Smooth muscle cell (in vitro differentiated cells): Measurements from ENCODE around the gene MTA3. TPM values are rescaled to one million over a fixed set of nuclear protein-coding genes. Genes with fewer than 3 reads are reported as not detected.

Experiments
- DNase-seq: peaks from one replicate; lab custom pipeline; 2025; ENCODE audit not compliant: unreplicated experiment; lab: John Stamatoyannopoulos, UW
- H2AFZ ChIP-seq: fragments of 200-600 bp; sonication (generic); 2 replicates; pipeline ENCODE4 v1.6.0; 2016; ENCODE audit warnings: antibody characterized with exemption, low read depth, mild to moderate bottlenecking
- H3F3A ChIP-seq: fragments of 200-600 bp; sonication (generic); 2 replicates; pipeline ENCODE4 v1.6.0; 2017; ENCODE audit warnings: antibody characterized with exemption, low read depth
- H3K27ac ChIP-seq: fragments of 200-600 bp; sonication (generic); 2 replicates; pipeline ENCODE4 v1.5.1; 2016; ENCODE audit warnings: low read depth, mild to moderate bottlenecking
- H3K27me3 ChIP-seq: fragments of 200-600 bp; sonication (generic); 2 replicates; pipeline ENCODE4 v1.6.1; 2016; ENCODE audit warnings: low read depth, mild to moderate bottlenecking
- H3K36me3 ChIP-seq: fragments of 200-600 bp; sonication (generic); 2 replicates; pipeline ENCODE4 v1.5.1; 2016; ENCODE audit warnings: low read depth
- H3K4me1 ChIP-seq: fragments of 200-600 bp; sonication (generic); 2 replicates; pipeline ENCODE4 v1.5.1; 2016; ENCODE audit warnings: low read depth
- H3K4me2 ChIP-seq: fragments of 200-600 bp; sonication (generic); 2 replicates; pipeline ENCODE4 v1.6.0; 2016; ENCODE audit warnings: mild to moderate bottlenecking
- H3K4me3 ChIP-seq: fragments of 200-600 bp; sonication (generic); 2 replicates; pipeline ENCODE4 v1.5.1; 2016; ENCODE audit warnings: mild to moderate bottlenecking
- H3K79me2 ChIP-seq: fragments of 200-600 bp; sonication (generic); 2 replicates; pipeline ENCODE4 v1.6.0; 2016; ENCODE audit warnings: low read depth, mild to moderate bottlenecking
- H3K9ac ChIP-seq: fragments of 200-600 bp; sonication (generic); 2 replicates; pipeline ENCODE4 v1.6.0; 2016; ENCODE audit warnings: low read depth
- H3K9me3 ChIP-seq: fragments of 200-600 bp; sonication (generic); replicated peaks from 2 replicates; pipeline ENCODE4 v1.5.1; 2016; ENCODE audit warnings: low read depth
- H4K20me1 ChIP-seq: fragments of 200-600 bp; sonication (generic); 2 replicates; pipeline ENCODE4 v1.6.0; 2016; ENCODE audit warnings: low read depth
- WGBS: methylation state at CpG from one replicate; pipeline ENCODE4 v1.1.7; 2016; ENCODE audit warnings: low lambda C conversion rate; 5-methylcytosine and 5-hydroxymethylcytosine counted together
- polyA plus RNA-seq: library from polyadenylated mRNA; unstranded; fragments of >200 nt; fragmentation: Nextera tagmentation; extraction: Ambion mirVana; gene quantifications from 2 replicates; pipeline ENCODE4 v1.2.1, GENCODE V29; 2016
- total RNA-seq: library from RNA; depleted of rRNA; stranded (reverse); fragments of >200 nt; gene quantifications from 2 replicates; pipeline ENCODE4 v1.2.3, GENCODE V29; 2014
- TF ChIP-seq, protein P1 (sequence below): fragments of 200-600 bp; sonication (generic); IDR thresholded peaks from 2 replicates; pipeline ENCODE4 v1.5.1; 2017; ENCODE audit warnings: borderline replicate concordance, mild to moderate bottlenecking, antibody characterized with exemption; ENCODE audit not compliant: insufficient read depth, poor library complexity, severe bottlenecking

The MTA3 gene
- total and polyA plus RNA-seq, 2 experiments from 2014 or later = 27.5 to 29.8 TPM

DNA sequence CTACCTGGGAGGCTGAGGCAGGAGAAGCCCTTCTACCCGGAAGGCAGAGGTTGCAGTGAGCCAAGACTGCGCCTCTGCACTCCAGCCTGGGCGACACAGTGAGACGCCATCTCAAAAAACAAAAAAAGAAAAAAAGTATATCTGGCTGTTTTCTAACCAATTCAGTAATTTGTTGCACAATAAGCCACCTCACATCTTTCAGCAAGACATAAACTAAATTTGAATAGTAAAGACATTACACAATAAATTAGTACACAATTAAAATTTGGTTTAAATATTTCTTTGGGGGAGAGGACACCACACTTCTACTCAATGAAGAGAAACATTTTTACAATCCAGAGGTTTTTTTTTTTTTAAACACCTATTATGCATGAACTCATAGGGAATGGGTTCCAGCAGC is 36.0 kb upstream of the MTA3 start:
- 100% methylated on average over 4 of the region's 4 CpGs for WGBS
- Histone ChIP-seq H3K9ac (no peak overlapping the region), H4K20me1 (no peaks in the 10 kb centered on the region), H3K4me2 (no peak overlapping the region), H3K4me1 (no peaks in the 10 kb centered on the region), H3K36me3 (no peaks in the 10 kb centered on the region), H3K79me2 (no peaks in the 10 kb centered on the region), H3F3A (no peaks in the 10 kb centered on the region), H2AFZ (no peak overlapping the region), H3K9me3 (no peaks in the 10 kb centered on the region), H3K27ac (no peak overlapping the region), H3K27me3 (no peaks in the 10 kb centered on the region), H3K4me3 (no peak overlapping the region)
- no peak for DNase-seq
- TF ChIP-seq, protein P1, sequence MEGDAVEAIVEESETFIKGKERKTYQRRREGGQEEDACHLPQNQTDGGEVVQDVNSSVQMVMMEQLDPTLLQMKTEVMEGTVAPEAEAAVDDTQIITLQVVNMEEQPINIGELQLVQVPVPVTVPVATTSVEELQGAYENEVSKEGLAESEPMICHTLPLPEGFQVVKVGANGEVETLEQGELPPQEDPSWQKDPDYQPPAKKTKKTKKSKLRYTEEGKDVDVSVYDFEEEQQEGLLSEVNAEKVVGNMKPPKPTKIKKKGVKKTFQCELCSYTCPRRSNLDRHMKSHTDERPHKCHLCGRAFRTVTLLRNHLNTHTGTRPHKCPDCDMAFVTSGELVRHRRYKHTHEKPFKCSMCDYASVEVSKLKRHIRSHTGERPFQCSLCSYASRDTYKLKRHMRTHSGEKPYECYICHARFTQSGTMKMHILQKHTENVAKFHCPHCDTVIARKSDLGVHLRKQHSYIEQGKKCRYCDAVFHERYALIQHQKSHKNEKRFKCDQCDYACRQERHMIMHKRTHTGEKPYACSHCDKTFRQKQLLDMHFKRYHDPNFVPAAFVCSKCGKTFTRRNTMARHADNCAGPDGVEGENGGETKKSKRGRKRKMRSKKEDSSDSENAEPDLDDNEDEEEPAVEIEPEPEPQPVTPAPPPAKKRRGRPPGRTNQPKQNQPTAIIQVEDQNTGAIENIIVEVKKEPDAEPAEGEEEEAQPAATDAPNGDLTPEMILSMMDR = no peak

DNA sequence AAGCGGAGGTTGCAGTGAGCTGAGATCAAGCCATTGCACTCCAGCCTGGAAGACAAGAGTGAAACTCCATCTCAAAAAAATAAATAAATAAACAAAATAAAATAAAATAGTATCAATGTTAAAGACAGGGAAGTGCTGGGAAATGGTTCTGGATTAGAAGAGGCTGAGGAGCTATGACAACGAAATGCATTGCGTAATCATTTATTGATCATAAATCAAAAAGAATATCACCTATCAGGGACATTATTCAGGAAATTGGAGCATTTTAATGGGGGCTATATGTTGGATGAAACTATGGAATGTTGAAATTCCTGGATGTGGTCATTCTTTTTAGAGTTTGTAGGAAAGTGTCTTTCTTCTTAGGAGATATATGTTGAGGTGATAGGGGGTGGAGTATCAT is 30.9 kb upstream of the MTA3 start:
- no peak overlapping the region for H3K4me3 ChIP-seq
- H3K36me3 ChIP-seq = no peaks in the 10 kb centered on the region
- TF ChIP-seq, protein P1 = no peak
- H3F3A ChIP-seq = no peaks in the 10 kb centered on the region
- no peaks in the 10 kb centered on the region for H3K27me3 ChIP-seq
- no peak overlapping the region for H2AFZ ChIP-seq
- 98% methylated on average over 3 of the region's 3 CpGs for WGBS
- no peak overlapping the region for H3K9ac ChIP-seq
- H3K4me1 ChIP-seq = no peaks in the 10 kb centered on the region
- no peak overlapping the region for H3K27ac ChIP-seq
- H4K20me1 ChIP-seq = no peaks in the 10 kb centered on the region
- no peak overlapping the region for H3K4me2 ChIP-seq
- no peak for DNase-seq
- no peaks in the 10 kb centered on the region for H3K79me2 ChIP-seq
- no peaks in the 10 kb centered on the region for H3K9me3 ChIP-seq

DNA sequence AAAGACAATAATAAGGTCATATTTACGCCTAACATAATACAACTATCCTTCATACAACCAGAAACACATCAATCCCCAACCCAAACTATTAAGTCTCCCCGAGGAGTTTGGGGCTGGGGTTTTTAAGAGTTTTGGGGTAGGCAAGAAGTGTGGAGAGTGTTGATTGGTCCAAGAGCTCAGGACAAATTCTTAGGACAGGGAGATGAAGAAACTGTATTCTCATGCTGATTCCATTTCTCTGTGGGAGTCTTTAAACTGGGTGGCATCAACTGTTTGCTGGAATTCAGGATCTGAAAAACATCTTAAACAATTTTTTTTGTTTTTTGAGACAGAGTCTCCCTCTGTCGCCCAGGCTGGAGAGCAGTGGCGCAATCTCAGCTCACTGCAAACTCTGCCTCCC is 25.6 kb upstream of the MTA3 start:
- Histone ChIP-seq H3F3A (no peaks in the 10 kb centered on the region), H3K4me2 (no peak overlapping the region), H3K9ac (no peak overlapping the region), H2AFZ (no peak overlapping the region), H3K4me3 (no peak overlapping the region), H3K27me3 (no peaks in the 10 kb centered on the region), H3K79me2 (no peaks in the 10 kb centered on the region), H3K36me3 (no peaks in the 10 kb centered on the region), H3K27ac (no peak overlapping the region), H4K20me1 (no peaks in the 10 kb centered on the region), H3K9me3 (no peaks in the 10 kb centered on the region), H3K4me1 (peaks cover 16% of the 10 kb centered on the region)
- 86% methylated on average over 4 of the region's 4 CpGs for whole genome bisulfite sequencing
- TF ChIP-seq, protein P1 = no peak
- no peak for DNase-seq

DNA sequence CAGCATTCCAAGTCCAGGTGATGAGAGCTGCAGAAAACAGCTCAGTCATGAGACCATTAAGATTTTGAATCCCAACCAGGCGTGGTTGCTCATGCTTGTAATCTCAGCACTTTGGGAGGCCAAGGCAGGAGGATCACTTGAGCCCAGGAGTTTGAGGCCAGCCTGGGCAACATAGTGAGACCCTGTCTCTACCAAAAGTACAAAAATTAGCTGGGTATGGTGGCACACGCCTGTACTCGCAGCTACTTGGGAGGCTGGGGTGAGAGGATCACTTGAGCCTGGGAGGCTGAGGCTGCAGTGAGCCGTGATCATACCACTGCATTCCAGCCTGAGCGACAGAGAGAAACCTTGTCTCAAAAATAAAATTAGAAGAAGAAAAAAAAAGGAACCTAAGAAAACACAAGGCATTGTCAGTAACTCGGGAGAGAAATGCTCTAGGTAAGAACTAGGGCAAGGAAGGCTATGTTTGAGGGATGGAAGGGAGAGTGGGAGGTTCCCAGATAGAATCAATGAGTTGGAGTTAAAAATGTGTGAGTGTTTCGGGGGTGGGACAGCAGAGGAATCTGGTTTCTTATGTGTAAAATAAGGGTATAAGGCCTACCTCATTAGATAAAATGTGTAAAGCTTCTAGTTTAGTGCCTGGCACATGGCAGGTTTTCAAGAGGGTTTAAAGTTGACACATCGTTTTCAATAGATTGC is 23.3 kb upstream of the MTA3 start:
- no peaks in the 10 kb centered on the region for H3K36me3 ChIP-seq
- no peaks in the 10 kb centered on the region for H3K27me3 ChIP-seq
- H3K9me3 ChIP-seq = no peaks in the 10 kb centered on the region
- H3K4me1 ChIP-seq = peaks cover 16% of the 10 kb centered on the region
- no peaks in the 10 kb centered on the region for H3F3A ChIP-seq
- H2AFZ ChIP-seq = no peak overlapping the region
- H3K9ac ChIP-seq = no peak overlapping the region
- H3K4me3 ChIP-seq = no peak overlapping the region
- no peak overlapping the region for H3K27ac ChIP-seq
- H4K20me1 ChIP-seq = no peaks in the 10 kb centered on the region
- no peak for DNase-seq
- no peaks in the 10 kb centered on the region for H3K79me2 ChIP-seq
- no peak overlapping the region for H3K4me2 ChIP-seq
- WGBS = 81% methylated on average over 8 of the region's 8 CpGs
- TF ChIP-seq, protein P1 = no peak
